GM23338 (cell line): ENCODE measurements around the gene NAP1L4. TPM values are rescaled to one million over a fixed set of nuclear protein-coding genes. Genes with fewer than 3 reads are reported as not detected.

Experiments
- ATAC-seq: fragments of 200-7000 bp; cut with Tn5 transposase; 3 replicates; pipeline ENCODE4 v1.9.1; 2020
- DNase-seq: peaks from one replicate; pipeline ENCODE4 v3.0.0-alpha.2; 2015; ENCODE audit warnings: low spot score
- H2AFZ ChIP-seq: fragments of 200-600 bp; sonication (generic); 2 replicates; pipeline ENCODE4 v1.8.0; 2016; ENCODE audit warnings: antibody characterized with exemption, mild to moderate bottlenecking, moderate library complexity
- H3F3A ChIP-seq: fragments of 200-600 bp; sonication (generic); replicated peaks from 2 replicates; pipeline ENCODE4 v1.8.0; 2017; ENCODE audit warnings: antibody characterized with exemption, mixed run types, low read depth
- H3K27ac ChIP-seq: fragments of 200-600 bp; sonication (generic); 2 replicates; pipeline ENCODE4 v1.6.1; 2016; ENCODE audit warnings: low read depth
- H3K27me3 ChIP-seq: fragments of 200-600 bp; sonication (generic); 2 replicates; pipeline ENCODE4 v1.8.0; 2016; ENCODE audit warnings: mild to moderate bottlenecking, mixed run types, moderate library complexity; ENCODE audit not compliant: insufficient read depth
- H3K36me3 ChIP-seq: fragments of 200-600 bp; sonication (generic); 2 replicates; pipeline ENCODE4 v1.8.0; 2016; ENCODE audit warnings: mild to moderate bottlenecking; ENCODE audit not compliant: insufficient read depth
- H3K4me1 ChIP-seq: fragments of 200-600 bp; sonication (generic); 2 replicates; pipeline ENCODE4 v1.8.0; 2016; ENCODE audit warnings: mild to moderate bottlenecking, moderate library complexity; ENCODE audit not compliant: insufficient read depth
- H3K4me2 ChIP-seq: fragments of 200-600 bp; sonication (generic); 2 replicates; pipeline ENCODE4 v1.7.1; 2017; ENCODE audit warnings: mixed run types
- H3K4me3 ChIP-seq: fragments of 200-600 bp; sonication (generic); 2 replicates; pipeline ENCODE4 v1.6.1; 2016; ENCODE audit warnings: mixed run types
- H3K79me2 ChIP-seq: fragments of 200-600 bp; sonication (generic); replicated peaks from 2 replicates; pipeline ENCODE4 v1.8.0; 2017; ENCODE audit warnings: mild to moderate bottlenecking; ENCODE audit not compliant: insufficient read depth
- H3K9me2 ChIP-seq: fragments of 200-600 bp; sonication (generic); 2 replicates; pipeline ENCODE4 v1.8.0; 2017; ENCODE audit not compliant: insufficient read depth
- H4K20me1 ChIP-seq: fragments of 200-600 bp; sonication (generic); replicated peaks from 2 replicates; pipeline ENCODE4 v1.8.0; 2017; ENCODE audit warnings: mild to moderate bottlenecking; ENCODE audit not compliant: insufficient read depth
- H3K27ac Mint-ChIP-seq: 2 replicates; pipeline ENCODE4 v1.8.0; 2020; ENCODE audit warnings: inconsistent platforms, mild to moderate bottlenecking, moderate library complexity, mixed read lengths
- H3K27me3 Mint-ChIP-seq: 3 replicates; pipeline ENCODE4 v1.8.0; 2022; ENCODE audit warnings: low read depth, mild to moderate bottlenecking, moderate library complexity, mixed read lengths, inconsistent platforms; ENCODE audit not compliant: insufficient read depth, poor library complexity
- H3K36me3 Mint-ChIP-seq: 3 replicates; pipeline ENCODE4 v1.8.0; 2021; ENCODE audit warnings: low read depth, mild to moderate bottlenecking, inconsistent platforms, moderate library complexity, mixed read lengths
- H3K4me1 Mint-ChIP-seq: 3 replicates; pipeline ENCODE4 v1.8.0; 2020; ENCODE audit warnings: mild to moderate bottlenecking, inconsistent platforms, mixed read lengths
- H3K4me3 Mint-ChIP-seq: 3 replicates; pipeline ENCODE4 v1.8.0; 2021; ENCODE audit warnings: moderate library complexity, mild to moderate bottlenecking, inconsistent platforms, mixed read lengths
- H3K9me3 Mint-ChIP-seq: 3 replicates; pipeline ENCODE4 v1.8.0; 2020; ENCODE audit warnings: moderate library complexity, mild to moderate bottlenecking, inconsistent platforms, mixed read lengths
- CREB1 ChIP-seq: fragments of 250-450 bp; sonication (Bioruptor Pico); IDR thresholded peaks from 2 replicates; pipeline ENCODE4 v1.5.0; 2020; ENCODE audit warnings: low read depth, mild to moderate bottlenecking, moderate library complexity
- CTCF ChIP-seq, 2 experiments: fragments of 200-600 bp in 1 of 2; sonication (generic) in 1 of 2; conservative IDR thresholded peaks; 2 replicates each; pipeline versions ENCODE4 v1.5.1 to v1.6.1; 2016 to 2017; ENCODE audit warnings: antibody characterized with exemption in 2 of 2, low read depth in 2 of 2, mild to moderate bottlenecking in 2 of 2, moderate library complexity in 1 of 2
- EZH2 ChIP-seq: fragments of 200-600 bp; sonication (generic); IDR thresholded peaks from one replicate; pipeline ENCODE4 v1.8.0; 2017; ENCODE audit warnings: antibody characterized with exemption, mild to moderate bottlenecking, low read depth; ENCODE audit not compliant: unreplicated experiment
- EZH2phosphoT487 ChIP-seq: fragments of 200-600 bp; sonication (generic); IDR thresholded peaks from one replicate; pipeline ENCODE4 v1.8.1; 2018; ENCODE audit warnings: antibody characterized with exemption; ENCODE audit not compliant: unreplicated experiment
- NANOG ChIP-seq: IDR thresholded peaks from 2 replicates; pipeline ENCODE4 v1.6.1; 2016; ENCODE audit warnings: antibody characterized with exemption, borderline replicate concordance
- STAT1 ChIP-seq: IDR thresholded peaks from one replicate; pipeline ENCODE4 v1.6.1; 2016; ENCODE audit warnings: antibody characterized with exemption; ENCODE audit not compliant: unreplicated experiment
- ZNF114 ChIP-seq: fragments of 250-450 bp; sonication (Bioruptor Pico); IDR thresholded peaks from 2 replicates; pipeline ENCODE4 v1.5.0; 2020; ENCODE audit warnings: mild to moderate bottlenecking, moderate library complexity
- ZNF331 ChIP-seq: fragments of 250-450 bp; sonication (Bioruptor Pico); IDR thresholded peaks from 2 replicates; pipeline ENCODE4 v1.5.0; 2020; ENCODE audit warnings: low read depth, mild to moderate bottlenecking, moderate library complexity
- ZNF462 ChIP-seq: fragments of 250-450 bp; sonication (Bioruptor Pico); IDR thresholded peaks from 2 replicates; pipeline ENCODE4 v1.5.0; 2020; ENCODE audit warnings: mild to moderate bottlenecking, moderate library complexity
- polyA plus RNA-seq: library from polyadenylated mRNA; unstranded; fragments of >200 nt; fragmentation: Nextera tagmentation; extraction: Ambion mirVana; gene quantifications from 2 replicates; pipeline ENCODE4 v1.2.1, GENCODE V29; 2016
- total RNA-seq: library from RNA; depleted of rRNA; stranded (reverse); fragments of >200 nt; shearing (Covaris generic); gene quantifications from 2 replicates; pipeline ENCODE4 v1.2.3, GENCODE V29; 2014
- TF ChIP-seq, protein P1 (sequence below): IDR thresholded peaks from one replicate; pipeline ENCODE4 v1.6.1; 2018; ENCODE audit warnings: antibody characterized with exemption; ENCODE audit not compliant: unreplicated experiment
- TF ChIP-seq, protein P2 (sequence below): IDR thresholded peaks from 2 replicates; pipeline ENCODE4 v1.6.1; 2016; ENCODE audit warnings: antibody characterized with exemption

NAP1L4 gene
- total and polyA plus RNA-seq, 2 experiments from 2014 or later: 181 to 189 TPM

- TF ChIP-seq, protein P1, sequence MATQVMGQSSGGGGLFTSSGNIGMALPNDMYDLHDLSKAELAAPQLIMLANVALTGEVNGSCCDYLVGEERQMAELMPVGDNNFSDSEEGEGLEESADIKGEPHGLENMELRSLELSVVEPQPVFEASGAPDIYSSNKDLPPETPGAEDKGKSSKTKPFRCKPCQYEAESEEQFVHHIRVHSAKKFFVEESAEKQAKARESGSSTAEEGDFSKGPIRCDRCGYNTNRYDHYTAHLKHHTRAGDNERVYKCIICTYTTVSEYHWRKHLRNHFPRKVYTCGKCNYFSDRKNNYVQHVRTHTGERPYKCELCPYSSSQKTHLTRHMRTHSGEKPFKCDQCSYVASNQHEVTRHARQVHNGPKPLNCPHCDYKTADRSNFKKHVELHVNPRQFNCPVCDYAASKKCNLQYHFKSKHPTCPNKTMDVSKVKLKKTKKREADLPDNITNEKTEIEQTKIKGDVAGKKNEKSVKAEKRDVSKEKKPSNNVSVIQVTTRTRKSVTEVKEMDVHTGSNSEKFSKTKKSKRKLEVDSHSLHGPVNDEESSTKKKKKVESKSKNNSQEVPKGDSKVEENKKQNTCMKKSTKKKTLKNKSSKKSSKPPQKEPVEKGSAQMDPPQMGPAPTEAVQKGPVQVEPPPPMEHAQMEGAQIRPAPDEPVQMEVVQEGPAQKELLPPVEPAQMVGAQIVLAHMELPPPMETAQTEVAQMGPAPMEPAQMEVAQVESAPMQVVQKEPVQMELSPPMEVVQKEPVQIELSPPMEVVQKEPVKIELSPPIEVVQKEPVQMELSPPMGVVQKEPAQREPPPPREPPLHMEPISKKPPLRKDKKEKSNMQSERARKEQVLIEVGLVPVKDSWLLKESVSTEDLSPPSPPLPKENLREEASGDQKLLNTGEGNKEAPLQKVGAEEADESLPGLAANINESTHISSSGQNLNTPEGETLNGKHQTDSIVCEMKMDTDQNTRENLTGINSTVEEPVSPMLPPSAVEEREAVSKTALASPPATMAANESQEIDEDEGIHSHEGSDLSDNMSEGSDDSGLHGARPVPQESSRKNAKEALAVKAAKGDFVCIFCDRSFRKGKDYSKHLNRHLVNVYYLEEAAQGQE: no peak
- TF ChIP-seq ZNF114 (CRISPR knock-in tag): no peak
- no peak for TF ChIP-seq STAT1
- TF ChIP-seq CREB1 (CRISPR knock-in tag): no peak
- no peak for TF ChIP-seq NANOG
- TF ChIP-seq ZNF331 (CRISPR knock-in tag): no peak
- no peak for TF ChIP-seq EZH2
- TF ChIP-seq, protein P2, sequence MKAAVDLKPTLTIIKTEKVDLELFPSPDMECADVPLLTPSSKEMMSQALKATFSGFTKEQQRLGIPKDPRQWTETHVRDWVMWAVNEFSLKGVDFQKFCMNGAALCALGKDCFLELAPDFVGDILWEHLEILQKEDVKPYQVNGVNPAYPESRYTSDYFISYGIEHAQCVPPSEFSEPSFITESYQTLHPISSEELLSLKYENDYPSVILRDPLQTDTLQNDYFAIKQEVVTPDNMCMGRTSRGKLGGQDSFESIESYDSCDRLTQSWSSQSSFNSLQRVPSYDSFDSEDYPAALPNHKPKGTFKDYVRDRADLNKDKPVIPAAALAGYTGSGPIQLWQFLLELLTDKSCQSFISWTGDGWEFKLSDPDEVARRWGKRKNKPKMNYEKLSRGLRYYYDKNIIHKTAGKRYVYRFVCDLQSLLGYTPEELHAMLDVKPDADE: no peak
Observed at GRCh38 chr11:3037945-3038271, 45.8 kb upstream of the NAP1L4 start (continued).

DNA sequence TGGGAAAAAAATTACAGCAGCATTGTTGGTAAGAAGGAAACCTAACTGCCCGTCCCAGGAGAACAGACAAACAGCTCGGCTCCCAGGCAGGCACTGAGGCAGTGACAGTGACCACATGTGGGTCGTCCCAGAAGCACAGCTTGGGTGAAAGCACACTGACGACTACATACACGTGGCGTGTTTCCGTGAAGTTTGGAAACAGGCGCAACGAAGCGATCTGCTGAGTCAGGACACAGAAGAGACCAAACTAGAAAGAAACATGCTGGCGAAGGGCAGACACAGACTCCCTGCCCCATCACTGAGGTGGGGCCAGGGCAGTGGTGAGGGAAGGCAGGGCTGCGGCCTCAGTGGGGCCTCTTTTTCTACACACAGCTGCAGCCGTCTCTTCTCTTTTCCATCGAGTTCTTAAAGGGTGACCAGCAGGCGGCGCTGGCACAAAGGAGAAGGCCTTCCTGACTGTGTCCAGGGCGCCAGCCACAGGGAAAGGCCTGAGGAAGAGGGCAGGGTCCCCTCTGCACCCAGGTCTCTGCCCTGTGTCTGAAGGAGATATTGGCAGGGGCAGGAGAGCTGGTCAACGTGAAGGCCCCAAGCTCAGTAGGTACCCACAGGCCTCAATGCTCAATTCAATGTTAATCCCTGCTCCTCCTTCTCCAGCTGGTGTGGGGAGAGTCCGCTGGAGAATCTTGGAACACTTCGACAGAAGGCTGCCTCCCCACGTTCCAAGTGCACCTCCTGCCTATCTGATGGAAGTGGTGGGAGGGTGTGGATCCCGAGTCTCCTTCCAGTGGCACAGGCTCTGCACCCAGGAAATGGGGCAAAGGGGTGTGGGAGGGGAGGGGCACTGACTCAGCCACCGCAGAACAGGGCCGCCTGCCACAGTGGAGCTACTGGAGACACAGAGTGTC lies 45.2 kb upstream of the NAP1L4 start:
- peak; percentile 98 for ATAC-seq
- DNase-seq: peak; percentile 96
- Histone ChIP-seq H3K4me2 (no peak overlapping the region), H3K4me1 (no peaks in the 10 kb centered on the region), H2AFZ (no peak overlapping the region), H3K36me3 (peaks cover 77% of the 10 kb centered on the region), H3K4me3 (no peak overlapping the region), H3K27ac (no peak overlapping the region), H3K27me3 (no peaks in the 10 kb centered on the region), H4K20me1 (peaks cover 35% of the 10 kb centered on the region), H3F3A (peaks cover 24% of the 10 kb centered on the region), H3K9me2 (no peaks in the 10 kb centered on the region), H3K79me2 (peaks cover 55% of the 10 kb centered on the region)
- peak; percentile 74 to 89 for TF ChIP-seq CTCF (conservative IDR thresholded peaks at IDR 0.05; ENCODE audit: low read depth in 2 of 2)
- TF ChIP-seq EZH2phosphoT487: no peak
- TF ChIP-seq ZNF462 (CRISPR knock-in tag): no peak
- Mint-ChIP-seq H3K27me3 (peaks cover 5% of the 10 kb centered on the region), H3K36me3 (peaks cover 93% of the 10 kb centered on the region), H3K9me3 (no peaks in the 10 kb centered on the region), H3K4me3 (no peak overlapping the region), H3K27ac (no peak overlapping the region), H3K4me1 (no peaks in the 10 kb centered on the region)
